Right renal pelvis (tissue), 4 donors: ENCODE results near the gene ANO3. TPM values are rescaled to one million over a fixed set of nuclear protein-coding genes. Genes with fewer than 3 reads are reported as not detected.
"Not testable (repeated sequence)": the region's sequence is repeated elsewhere in the genome, so short reads cannot be mapped to it uniquely, and the experiment has no call there.

Experiments used
- DNase-seq, 4 donors: peaks; one replicate each; pipeline ENCODE4 v3.0.0-alpha.2; 2013; ENCODE audit warnings: low read depth in 4 of 4, low spot score in 3 of 4, missing footprints in 1 of 4
- polyA plus RNA-seq, 4 donors: library from polyadenylated mRNA; unstranded; fragments of 120-200 nt; gene quantifications; one replicate each; pipeline ENCODE4 v1.2.1, GENCODE V29; 2013; ENCODE audit not compliant: insufficient read length in 4 of 4

ANO3 gene
- polyA plus RNA-seq, 4 donors, result 2.6 to 4.2 (median 3.4) TPM

- DNase-seq, result no peak
These were observed 281.8 kb downstream of the ANO3 start for GRCh38 chr11:26613759-26614158.

GRCh38 chr11:26618441-26618840, 286.5 kb downstream of the ANO3 start:
- no peak for DNase-seq

GRCh38 chr11:26620282-26621045, 288.5 kb downstream of the ANO3 start:
- no peak for DNase-seq

GRCh38 chr11:26621132-26621531, 289.2 kb downstream of the ANO3 start:
- no peak for DNase-seq

- DNase-seq, result no peak
These were observed 290.3 kb downstream of the ANO3 start for GRCh38 chr11:26622181-26622580.

GRCh38 chr11:26623076-26623659, 291.2 kb downstream of the ANO3 start:
- no peak for DNase-seq

- DNase-seq, result no peak
These were observed 294.4 kb downstream of the ANO3 start for GRCh38 chr11:26626346-26626745.

- no peak for DNase-seq
These were observed 300.8 kb downstream of the ANO3 start for GRCh38 chr11:26632691-26633159.

GRCh38 chr11:26643314-26643713, 311.4 kb downstream of the ANO3 start:
- DNase-seq, result not testable (repeated sequence)

- DNase-seq, result peak; percentile 27 to 60 (median 45)
These were observed 318.0 kb downstream of the ANO3 start for GRCh38 chr11:26649884-26650283.

GRCh38 chr11:26651916-26652315, 320.0 kb downstream of the ANO3 start:
- DNase-seq, result no peak

- DNase-seq, result no peak
These were observed 323.4 kb downstream of the ANO3 start for GRCh38 chr11:26655287-26655686.

GRCh38 chr11:26662916-26663315, 331.0 kb downstream of the ANO3 start:
- DNase-seq, result no peak

- no peak for DNase-seq
These were observed 333.1 kb downstream of the ANO3 start for GRCh38 chr11:26665036-26665435.

- DNase-seq, result no peak
These were observed 334.0 kb downstream of the ANO3 start for GRCh38 chr11:26665946-26666345.

GRCh38 chr11:26675233-26675928, 343.5 kb downstream of the ANO3 start:
- no peak for DNase-seq

- DNase-seq, result no peak
These were observed 344.7 kb downstream of the ANO3 start for GRCh38 chr11:26676641-26677040.

GRCh38 chr11:26677566-26677965, 345.6 kb downstream of the ANO3 start:
- no peak for DNase-seq

- no peak for DNase-seq
These were observed 355.4 kb downstream of the ANO3 start for GRCh38 chr11:26687351-26687750.

- no peak for DNase-seq
These were observed 356.8 kb downstream of the ANO3 start for GRCh38 chr11:26688701-26689100.

- no peak for DNase-seq
These were observed 364.4 kb downstream of the ANO3 start for GRCh38 chr11:26696330-26696729.

- no peak for DNase-seq
These were observed 366.3 kb downstream of the ANO3 start for GRCh38 chr11:26698224-26698623.
